GM18505 (cell line): ENCODE data around the gene PCDH12.
A peak's percentile ranks its signal among the peaks of the same experiment; 100 is the strongest.

Source experiments
- ATAC-seq: cut with Tn5 transposase; IDR thresholded peaks from one replicate; pipeline ENCODE4 v1.9.1; 2021; ENCODE audit not compliant: unreplicated experiment
- POLR2A ChIP-seq: IDR thresholded peaks from 4 replicates; pipeline ENCODE4 v1.6.1; 2011; ENCODE audit warnings: borderline replicate concordance; ENCODE audit not compliant: insufficient read depth, insufficient read length; ENCODE audit errors: extremely low read depth

The PCDH12 gene

GRCh38 chr5:141919218-141920119, 38.5 kb downstream of the PCDH12 start:
- no peak for ATAC-seq
- TF ChIP-seq POLR2A: no peak

- no peak for ATAC-seq
- TF ChIP-seq POLR2A: no peak
Measured at GRCh38 chr5:141917760-141918159, 40.2 kb downstream of the PCDH12 start.

GRCh38 chr5:141916522-141916921, 41.5 kb downstream of the PCDH12 start:
- TF ChIP-seq POLR2A: no peak
- ATAC-seq: no peak

GRCh38 chr5:141915881-141916336, 42.1 kb downstream of the PCDH12 start:
- no peak for TF ChIP-seq POLR2A
- ATAC-seq: no peak

GRCh38 chr5:141914797-141915196, 43.2 kb downstream of the PCDH12 start:
- ATAC-seq: no peak

GRCh38 chr5:141914199-141914743, 43.7 kb downstream of the PCDH12 start:
- ATAC-seq: peak; percentile 69
- TF ChIP-seq POLR2A: no peak

More at GRCh38 chr5:141914797-141915196, 43.2 kb downstream of the PCDH12 start:
- no peak for TF ChIP-seq POLR2A

- no peak for TF ChIP-seq POLR2A
- no peak for ATAC-seq
Measured at GRCh38 chr5:141913560-141914198, 44.3 kb downstream of the PCDH12 start.

GRCh38 chr5:141910271-141910673, 47.7 kb downstream of the PCDH12 start:
- no peak for ATAC-seq

GRCh38 chr5:141909212-141909611, 48.8 kb downstream of the PCDH12 start:
- no peak for TF ChIP-seq POLR2A
- no peak for ATAC-seq

More at GRCh38 chr5:141910271-141910673, 47.7 kb downstream of the PCDH12 start:
- TF ChIP-seq POLR2A: no peak

GRCh38 chr5:141908796-141909195, 49.2 kb downstream of the PCDH12 start:
- no peak for ATAC-seq
- no peak for TF ChIP-seq POLR2A

GRCh38 chr5:141906972-141907371, 51.0 kb downstream of the PCDH12 start:
- TF ChIP-seq POLR2A: no peak

GRCh38 chr5:141906517-141906916, 51.5 kb downstream of the PCDH12 start:
- no peak for ATAC-seq
- no peak for TF ChIP-seq POLR2A

More at GRCh38 chr5:141906972-141907371, 51.0 kb downstream of the PCDH12 start:
- ATAC-seq: no peak

- no peak for ATAC-seq
- TF ChIP-seq POLR2A: no peak
Measured at GRCh38 chr5:141904551-141904950, 53.5 kb downstream of the PCDH12 start.
